EH (cell line): Measurements from ENCODE around the gene MUC21.
A peak's percentile ranks its signal among the peaks of the same experiment; 100 is the strongest.
"Not testable (repeated sequence)": the region's sequence is repeated elsewhere in the genome, so short reads cannot be mapped to it uniquely, and the experiment has no call there.

Source experiments
- DNase-seq: peaks from one replicate; pipeline ENCODE4 v3.0.0-alpha.2; 2015; ENCODE audit warnings: low read depth

MUC21 gene

DNA sequence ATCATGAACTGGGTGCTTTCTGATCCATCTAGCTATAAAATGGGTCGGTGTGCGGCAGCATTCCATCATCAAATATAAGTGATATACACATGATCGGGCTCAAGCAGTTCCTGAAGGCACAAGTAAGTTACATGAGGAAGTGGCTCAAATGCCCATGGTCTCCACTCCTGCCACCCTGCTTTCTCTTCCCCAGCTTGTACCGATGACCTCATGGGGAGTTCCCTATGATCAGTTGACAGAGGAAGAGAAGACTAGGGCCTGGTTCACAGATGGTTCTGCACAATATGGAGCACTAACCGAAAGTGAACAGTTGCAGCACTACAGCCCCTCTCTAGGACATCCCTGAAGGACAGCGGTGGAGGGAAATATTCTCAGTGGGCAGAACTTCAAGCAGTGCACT, 14.3 kb upstream of the MUC21 start:
- DNase-seq: not testable (repeated sequence)

DNA sequence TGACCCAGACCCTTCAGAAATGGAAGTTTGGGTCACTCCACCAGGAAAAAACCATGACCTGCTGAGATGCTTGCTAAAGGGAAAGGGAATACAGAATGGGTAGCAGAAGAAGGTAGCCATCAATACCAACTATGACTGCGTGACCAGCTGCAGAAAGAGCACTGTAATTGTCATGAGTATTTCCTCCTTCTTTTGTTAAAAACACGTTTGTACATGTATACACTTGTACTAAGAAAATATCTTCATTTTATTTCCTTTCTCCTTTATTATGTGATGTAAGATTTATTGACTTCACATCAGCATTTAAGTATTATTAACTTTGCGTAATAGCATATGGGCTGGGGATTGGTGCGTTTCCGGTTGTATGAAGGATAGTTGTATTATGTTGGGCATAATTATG, 12.6 kb upstream of the MUC21 start:
- no peak for DNase-seq

DNA sequence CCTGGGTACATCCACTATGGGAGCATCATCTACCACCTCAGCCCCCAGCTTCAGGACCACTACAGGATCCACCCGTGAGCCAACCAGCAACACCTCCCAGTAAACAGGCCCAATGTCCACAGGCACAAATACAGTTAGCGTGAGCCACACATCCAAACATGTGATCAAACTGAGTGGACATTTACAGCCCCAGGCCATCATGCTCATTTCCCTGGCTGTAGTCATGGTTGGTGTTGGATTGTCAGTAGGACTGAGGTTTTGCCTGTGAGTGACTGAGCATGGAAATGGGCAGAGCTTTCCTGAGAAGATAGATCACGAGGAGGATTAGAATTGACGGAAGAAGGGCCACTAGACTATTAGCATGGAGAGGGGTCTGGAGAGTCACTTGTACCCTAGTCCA, 10.7 kb upstream of the MUC21 start:
- no peak for DNase-seq

DNA sequence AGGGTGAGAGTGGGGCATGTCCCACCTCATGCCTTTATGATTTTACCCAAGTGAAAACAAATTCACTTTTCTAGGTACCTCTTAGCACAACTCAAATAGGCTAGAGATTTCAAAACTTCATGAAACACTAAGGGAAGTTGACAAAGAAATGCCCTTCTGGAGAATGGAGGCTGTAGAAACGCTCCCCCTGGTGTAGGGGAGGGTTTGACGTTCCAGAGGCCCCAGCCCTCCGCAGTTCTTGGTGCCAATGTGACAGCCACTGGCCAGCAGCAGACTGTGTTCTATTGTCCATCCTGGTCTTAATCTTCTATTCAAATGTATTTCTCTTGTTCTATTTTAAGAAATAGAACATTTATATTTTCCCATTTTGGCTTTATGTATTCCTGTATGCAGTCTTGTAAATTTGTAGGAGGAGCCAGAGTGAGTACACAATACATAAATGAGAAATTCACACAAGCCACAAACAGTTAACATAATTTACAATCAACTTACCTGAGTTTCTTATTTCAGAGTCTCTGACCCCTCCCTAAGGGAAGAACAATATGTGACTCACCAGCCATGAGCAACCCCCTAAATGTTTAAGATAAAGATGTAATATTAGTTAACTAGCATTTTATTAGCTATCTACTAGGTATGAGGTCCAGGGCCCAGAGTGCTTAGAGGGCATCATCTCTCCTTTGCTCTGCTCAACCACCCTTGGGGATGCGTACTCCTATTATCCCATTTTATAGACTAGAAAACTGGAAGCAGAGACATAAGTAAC, 8.8 kb upstream of the MUC21 start:
- DNase-seq: no peak

DNA sequence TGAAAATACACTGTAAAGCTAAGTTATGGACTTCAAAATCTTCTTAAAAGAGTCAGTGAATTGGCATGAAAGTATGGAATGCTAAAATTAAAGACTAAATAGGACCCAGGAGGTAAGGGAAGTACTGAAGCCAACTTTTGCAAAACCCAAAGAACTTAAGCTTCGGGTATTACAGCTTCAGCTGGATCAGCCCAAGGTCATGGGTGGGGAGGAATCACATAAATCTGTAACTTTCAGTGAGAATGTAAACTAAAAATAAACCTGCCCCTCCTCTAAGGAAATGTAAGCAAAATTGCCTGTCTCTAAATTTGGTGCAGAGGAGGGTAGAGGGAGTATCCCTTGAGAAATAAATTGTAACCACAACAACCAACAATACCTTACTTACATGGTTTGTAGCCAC, 4.4 kb upstream of the MUC21 start:
- no peak for DNase-seq

DNA sequence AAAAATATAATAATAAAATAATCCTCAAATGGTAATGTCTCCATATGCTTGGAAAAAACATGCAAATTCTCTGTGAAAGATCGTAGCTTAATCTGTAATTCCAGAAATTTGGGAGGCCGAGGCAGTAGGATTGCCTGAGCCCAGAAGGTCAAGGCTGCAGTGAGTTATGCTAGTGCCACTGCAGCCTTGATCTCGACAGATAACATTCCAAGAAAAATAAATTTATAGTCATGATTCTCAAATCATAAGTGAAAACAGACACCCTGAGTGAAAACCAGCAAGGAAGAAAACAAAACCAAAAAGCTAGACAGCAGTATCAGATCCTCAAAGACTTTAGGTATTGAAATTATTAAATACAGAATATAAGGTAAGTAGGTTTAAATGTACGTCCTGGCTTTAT, 3.8 kb upstream of the MUC21 start:
- no peak for DNase-seq

DNA sequence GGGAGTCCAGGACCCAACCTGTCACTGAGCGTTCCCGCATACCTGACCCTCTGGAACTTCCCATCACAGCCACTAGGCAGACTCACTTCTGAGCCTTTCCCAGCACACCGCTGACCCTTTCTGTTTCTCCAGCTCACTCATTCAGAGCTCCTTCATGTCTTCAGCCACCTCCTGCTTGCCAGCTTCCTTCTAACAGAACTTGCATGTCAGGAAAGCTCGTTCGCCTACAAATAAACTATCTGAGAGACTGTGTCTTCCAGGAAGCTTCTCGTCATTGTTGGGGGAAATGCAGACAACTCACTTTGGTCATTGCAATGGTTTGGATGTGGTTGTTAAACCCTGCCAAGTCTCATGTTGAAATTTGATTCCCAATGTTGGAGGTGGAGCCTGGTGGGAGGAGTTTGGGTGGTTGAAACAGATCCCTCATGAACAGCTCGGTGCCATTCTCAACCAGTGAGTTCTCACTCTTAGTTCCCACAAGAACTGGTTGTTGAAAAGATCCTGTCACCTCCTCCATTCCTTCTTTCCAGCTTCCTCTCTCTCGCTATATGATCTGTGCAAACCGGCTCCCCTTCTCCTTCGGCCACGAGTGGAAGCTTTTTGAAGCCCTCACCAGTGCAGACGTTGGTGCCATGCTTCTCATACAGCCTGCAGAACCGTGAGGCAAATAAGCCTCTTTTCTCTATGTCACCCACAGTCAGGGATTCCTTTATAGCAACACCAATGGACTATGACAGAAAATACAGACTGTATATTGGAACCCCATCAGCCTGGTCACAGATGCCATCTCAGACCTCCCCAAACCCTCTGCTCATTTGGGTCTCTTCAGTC, 1.4 kb upstream of the MUC21 start:
- peak; percentile 83 for DNase-seq

DNA sequence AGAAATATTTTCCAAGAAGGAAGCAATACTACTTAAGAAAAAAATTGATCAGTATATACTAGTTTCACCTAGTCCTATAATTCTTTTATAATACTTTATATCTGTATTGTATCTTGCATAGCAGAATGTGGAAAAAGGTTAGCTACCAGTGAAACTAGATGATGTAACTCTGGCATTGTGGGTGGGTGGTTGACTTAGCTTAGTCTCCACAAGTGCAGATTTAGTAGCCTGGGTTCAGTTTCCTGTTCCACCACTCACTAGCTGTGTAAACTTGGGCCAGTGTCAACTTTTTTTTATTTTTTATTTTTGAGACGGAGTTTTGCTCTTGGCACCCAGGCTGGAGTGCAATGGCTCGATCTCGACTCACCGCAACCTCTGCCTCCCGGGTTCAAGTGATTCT, 2.0 kb downstream of the MUC21 start:
- no peak for DNase-seq

DNA sequence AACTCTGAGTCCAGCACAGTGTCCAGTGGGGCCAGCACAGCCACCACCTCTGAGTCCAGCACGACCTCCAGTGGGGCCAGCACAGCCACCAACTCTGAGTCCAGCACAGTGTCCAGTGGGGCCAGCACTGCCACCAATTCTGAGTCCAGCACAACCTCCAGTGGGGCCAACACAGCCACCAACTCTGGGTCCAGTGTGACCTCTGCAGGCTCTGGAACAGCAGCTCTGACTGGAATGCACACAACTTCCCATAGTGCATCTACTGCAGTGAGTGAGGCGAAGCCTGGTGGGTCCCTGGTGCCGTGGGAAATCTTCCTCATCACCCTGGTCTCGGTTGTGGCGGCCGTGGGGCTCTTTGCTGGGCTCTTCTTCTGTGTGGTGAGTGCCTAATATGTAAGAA, 3.8 kb downstream of the MUC21 start:
- DNase-seq: no peak

DNA sequence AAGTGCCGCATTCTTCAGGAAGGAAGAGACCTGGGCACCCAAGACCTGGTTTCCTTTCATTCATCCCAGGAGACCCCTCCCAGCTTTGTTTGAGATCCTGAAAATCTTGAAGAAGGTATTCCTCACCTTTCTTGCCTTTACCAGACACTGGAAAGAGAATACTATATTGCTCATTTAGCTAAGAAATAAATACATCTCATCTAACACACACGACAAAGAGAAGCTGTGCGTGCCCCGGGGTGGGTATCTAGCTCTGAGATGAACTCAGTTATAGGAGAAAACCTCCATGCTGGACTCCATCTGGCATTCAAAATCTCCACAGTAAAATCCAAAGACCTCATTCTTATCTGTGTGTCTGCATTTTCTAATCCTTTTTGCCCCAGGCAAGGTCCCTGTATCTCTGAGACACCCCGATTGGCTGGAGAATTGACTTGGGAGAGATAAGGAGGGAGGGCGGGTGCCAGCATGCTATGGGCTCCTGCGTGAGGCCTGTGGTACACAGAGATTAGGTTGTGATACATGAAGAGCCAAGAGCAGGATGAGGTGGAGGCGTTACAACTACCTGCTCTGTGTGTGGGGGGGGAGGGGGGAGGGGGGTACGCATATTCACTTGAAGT, 4.8 kb downstream of the MUC21 start:
- no peak for DNase-seq

DNA sequence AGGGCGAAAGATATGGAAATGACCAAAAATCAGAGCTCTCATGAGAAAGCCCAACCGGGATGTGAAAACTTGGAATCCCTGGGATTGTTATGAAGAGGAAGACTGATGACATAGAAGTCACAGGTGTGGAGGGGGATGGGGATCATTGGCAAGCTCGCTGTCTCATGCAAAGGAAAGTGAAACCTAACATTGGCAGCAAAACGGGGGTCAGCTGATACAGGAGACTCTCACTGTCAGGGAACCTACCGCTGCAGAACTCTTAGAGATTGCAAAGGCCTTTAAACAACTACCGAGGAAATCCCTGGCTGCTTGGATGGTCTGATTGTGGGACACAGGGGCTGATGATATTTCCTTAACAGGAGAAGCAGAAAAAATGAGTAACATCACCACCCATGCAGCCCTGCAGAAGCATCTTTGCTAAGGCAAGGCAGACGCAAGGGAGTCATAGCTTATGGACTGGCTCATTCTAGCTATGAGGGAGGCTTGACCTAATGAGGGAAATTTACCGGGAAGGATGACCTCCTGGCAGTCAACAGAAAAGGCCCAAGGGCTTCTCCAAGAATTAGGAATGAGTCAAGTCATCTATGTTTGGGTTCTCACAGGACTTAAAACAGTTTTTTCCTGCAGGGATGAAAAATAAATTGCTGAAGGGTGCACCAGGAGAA, 7.0 kb downstream of the MUC21 start:
- peak; percentile 46 for DNase-seq

DNA sequence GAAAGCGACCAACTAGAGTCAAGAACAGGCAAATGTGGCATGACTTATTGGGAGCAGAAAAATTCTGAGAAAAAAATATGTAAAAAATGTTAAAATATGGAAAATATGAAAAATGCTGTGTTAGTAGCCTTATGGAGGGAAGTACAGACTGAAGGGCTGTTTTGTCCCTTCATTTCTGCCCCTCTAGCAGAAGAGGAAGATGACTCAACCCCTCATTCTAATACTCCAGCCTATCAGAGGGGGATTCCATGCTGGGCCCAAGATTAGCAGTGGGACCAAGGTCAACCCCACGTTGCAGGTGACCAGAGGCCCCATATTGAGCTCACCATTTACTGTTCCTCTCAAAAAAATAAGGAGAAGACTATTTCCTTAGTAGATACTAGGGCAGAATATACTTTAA, 8.4 kb downstream of the MUC21 start:
- no peak for DNase-seq

DNA sequence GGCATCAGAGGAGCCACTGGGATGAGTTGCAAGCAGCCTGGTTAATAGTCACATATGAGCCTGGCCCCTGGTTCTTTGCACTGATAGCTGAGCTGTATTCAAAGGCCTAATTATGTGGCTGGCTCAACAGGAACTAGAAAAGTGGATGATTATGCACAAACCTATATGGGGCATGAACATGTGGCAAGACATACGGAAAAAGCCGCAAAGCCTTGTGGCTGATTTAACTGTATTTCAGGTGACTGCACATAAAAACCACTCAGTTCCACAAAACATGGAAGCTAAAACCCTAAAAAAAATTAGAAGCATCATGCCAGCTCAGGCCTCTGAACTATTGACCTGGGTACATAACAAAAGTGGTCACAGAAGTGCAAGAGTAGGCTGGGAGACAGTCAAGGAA, 13.8 kb downstream of the MUC21 start:
- no peak for DNase-seq

DNA sequence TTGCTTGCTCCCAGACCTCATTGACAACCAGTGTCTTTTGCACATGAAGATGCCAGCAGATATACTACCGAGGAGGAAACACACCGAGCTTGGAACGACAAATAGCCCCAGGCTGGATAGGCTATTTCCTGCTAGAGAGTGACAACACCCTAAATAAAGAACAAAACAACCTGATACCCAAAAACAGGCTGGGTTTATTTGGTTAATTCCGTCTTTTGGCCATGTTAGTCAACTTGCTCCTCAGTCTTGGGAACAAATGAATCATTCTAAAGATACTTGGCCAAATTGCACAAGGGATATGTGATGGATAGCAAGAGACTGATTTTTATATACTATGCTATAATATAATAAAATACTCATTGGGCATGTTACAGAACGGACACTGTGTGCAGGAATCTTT, 15.3 kb downstream of the MUC21 start:
- no peak for DNase-seq

DNA sequence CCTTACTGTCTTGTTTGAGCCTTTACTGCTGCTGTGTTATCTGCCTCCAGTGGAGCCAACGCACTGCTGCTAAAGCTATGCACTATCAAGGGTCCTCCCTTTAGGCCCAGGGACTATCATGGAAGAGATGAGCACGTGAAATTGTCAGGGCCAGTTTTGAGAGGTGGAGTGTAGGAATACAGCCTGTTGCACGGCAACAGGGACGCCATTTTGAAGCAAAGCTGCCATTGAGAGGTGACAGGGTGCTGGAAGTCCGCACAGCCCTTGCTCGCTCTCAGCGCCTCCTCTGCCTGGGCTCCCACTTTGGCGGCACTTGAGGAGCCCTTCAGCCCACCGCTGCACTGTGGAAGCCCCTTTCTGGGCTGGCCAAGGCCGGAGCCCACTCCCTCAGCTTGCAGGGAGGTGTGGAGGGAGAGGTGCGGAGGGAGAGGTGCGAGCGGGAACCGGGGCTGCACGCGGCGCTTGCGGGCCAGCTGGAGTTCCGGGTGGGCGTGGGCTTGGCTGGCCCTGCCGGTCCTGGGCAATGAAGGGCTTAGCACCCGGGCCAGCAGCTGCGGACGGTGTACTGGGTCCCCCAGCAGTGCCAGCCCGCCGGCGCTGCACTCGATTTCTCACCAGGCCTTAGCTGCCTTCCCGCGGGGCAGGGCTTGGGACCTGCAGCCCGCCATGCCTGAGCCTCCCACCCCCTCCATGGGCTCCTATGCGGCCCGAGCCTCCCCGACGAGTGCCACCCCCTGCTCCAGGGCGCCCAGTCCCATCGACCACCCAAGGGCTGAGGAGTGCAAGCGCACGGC, 16.7 kb downstream of the MUC21 start:
- DNase-seq: not testable (repeated sequence)

DNA sequence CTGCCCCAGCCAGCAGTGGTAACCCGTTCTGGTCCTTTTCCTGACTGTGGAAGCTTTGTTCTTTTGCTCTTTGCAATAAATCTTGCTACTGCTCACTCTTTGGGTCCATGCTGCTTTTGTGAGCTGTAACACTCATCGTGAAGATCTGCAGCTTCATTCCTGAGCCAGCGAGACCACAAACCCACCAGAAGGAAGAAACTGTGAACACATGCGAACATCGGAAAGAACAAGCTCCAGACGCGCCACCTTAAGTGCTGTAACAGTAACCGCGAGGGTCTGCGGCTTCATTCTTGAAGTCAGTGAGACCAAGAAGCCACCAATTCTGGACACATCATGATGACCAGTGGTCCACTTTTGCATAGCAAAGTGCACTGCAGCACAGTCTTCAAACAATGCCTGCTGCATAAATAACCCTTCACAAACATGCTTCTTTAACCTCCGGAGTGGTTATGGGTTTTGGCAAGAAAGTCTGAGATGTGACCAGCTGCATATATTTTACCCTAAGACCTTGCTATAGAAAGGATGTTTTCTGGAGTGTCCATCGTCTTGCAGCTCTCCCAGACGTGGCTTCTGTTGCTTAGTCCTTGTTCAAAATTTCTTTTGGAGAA, 17.9 kb downstream of the MUC21 start:
- DNase-seq: no peak

DNA sequence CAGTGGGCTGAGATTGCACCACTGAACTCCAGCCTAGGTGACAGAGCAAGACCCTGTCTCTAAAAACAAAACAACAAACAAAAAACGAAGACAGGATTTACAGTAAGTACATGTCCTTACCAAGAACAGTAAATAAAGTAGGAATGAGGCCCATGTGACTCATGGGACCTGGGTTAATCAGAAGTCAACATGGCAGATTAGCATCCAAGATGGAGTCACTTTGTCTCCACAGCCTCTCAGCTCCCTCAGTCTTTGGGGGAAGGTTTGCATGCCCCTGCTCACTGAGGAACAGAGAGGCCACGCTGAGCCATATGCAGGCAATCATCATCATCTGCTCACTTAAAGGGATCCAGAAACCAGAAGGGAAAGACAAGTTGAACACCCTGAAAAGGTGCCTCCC, 19.0 kb downstream of the MUC21 start:
- DNase-seq: no peak

DNA sequence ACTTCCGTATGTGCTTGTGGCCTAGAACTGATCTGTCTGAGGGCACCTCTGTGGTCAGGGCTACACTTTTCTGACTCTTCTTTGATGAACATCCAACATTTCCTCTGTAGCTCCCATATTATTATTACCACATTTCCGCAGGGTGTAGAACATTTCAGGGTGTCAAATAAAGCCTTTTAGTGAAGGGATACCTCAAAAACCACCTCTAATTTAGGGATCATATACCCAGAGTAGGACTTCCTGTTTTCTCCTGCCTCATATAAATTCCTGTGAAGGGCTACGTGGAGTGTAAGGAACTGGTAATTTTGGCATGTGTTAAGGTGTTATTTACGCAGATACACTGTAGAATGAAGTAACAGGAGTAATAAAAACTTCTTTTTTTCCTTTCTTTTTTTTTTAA, 21.3 kb downstream of the MUC21 start:
- no peak for DNase-seq

DNA sequence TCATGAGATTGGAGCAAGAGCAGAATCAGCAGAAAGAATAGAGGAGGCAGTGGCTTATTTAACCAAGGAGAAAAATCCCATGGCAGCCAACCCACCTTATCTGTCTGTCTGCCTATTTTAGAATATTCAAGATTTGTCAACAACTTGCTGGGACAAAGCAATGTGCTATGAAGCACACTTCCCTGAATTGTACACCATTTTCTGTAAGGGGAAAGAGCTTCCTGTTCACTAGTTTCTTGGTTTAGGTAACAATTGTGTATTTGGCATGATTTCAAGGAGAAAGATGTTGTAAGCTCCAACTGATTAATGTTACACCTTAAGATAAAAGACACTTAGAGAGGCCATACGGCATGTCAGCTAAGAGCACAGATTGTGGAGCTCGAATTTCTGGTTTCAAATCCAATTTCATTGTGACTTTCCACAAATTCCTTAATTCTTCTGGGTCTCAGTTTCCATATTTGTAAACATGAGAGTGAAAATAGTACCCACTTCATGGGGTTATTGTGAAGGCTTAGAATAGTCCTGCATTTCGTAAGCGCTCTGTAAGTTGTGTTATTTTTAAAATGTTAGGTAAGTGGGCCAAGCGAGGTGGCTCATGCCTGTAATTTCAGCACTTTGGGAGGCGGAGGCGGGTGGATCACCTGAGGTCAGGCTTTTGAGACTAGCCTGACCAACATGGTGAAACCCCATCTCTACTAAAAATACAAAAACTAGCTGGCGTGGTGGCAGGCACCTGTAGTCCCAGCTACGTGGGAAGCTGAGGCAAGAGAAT, 21.9 kb downstream of the MUC21 start:
- no peak for DNase-seq

DNA sequence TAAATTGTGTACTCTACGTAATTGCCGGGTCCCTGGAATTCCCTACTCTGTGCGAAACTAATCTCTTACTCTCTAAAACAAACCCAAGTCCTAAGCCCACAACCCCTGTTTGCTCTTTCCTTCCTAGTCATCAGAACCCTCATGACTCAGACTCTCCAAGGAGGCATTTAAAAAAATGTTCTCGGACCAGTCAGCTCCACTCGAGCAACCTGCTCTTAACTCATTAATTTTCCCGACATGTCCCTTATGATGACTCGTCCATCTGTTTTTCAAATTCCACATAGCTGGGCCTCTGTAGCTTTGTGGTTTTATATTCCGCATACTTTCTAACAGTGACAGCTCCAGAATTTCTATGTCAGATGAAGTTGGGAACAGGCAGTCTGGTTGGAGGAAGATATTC, 24.2 kb downstream of the MUC21 start:
- peak; percentile 94 for DNase-seq

DNA sequence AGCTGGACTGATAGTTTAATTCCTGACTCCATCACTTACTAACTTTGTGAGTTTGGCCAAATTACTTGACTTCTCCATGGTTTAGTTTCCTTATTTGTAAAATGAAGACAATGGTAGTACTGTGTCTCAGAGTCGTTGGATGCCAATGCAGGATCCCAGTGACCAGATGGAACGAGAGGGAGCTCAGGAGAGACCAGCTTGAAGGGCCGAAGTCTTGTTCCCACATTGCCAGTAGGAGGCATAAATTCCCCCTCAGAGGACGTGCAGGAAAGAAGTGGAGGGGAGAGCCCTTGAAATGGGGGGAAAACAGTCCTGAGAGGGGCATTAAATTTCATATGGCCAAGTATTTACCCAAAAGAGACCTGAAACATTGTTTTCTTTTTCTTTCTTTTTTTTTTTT, 24.6 kb downstream of the MUC21 start:
- DNase-seq: no peak
